LHCN-M2 (cell line): ENCODE results near the gene RNF182. TPM values are rescaled to one million over a fixed set of nuclear protein-coding genes. Genes with fewer than 3 reads are reported as not detected.
"Not testable (repeated sequence)": the region's sequence is repeated elsewhere in the genome, so short reads cannot be mapped to it uniquely, and the experiment has no call there.

ENCODE experiments used
- DNase-seq: peaks from one replicate; pipeline ENCODE4 v3.0.0-alpha.2; 2012; ENCODE audit warnings: low read depth
- total RNA-seq: library from RNA; depleted of rRNA; stranded (reverse); fragments of >200 nt; gene quantifications from 2 replicates; pipeline ENCODE4 v1.2.3, GENCODE V29; 2014

The RNF182 gene
- total RNA-seq, 1 experiment from 2014 or later: 2.1 TPM

GRCh38 chr6:13965582-13966127 is 40.9 kb downstream of the RNF182 start:
- DNase-seq: no peak

- DNase-seq: no peak
Observed at GRCh38 chr6:13971303-13971702, 46.6 kb downstream of the RNF182 start.

GRCh38 chr6:13972602-13973001 is 47.9 kb downstream of the RNF182 start:
- DNase-seq: not testable (repeated sequence)

- not testable (repeated sequence) for DNase-seq
Observed at GRCh38 chr6:13973422-13973821, 48.7 kb downstream of the RNF182 start.

- DNase-seq: no peak
Observed at GRCh38 chr6:13978102-13978640, 53.4 kb downstream of the RNF182 start.

GRCh38 chr6:13978787-13979186 is 54.0 kb downstream of the RNF182 start:
- DNase-seq: no peak

GRCh38 chr6:13979284-13980171 is 54.8 kb downstream of the RNF182 start:
- DNase-seq: no peak

GRCh38 chr6:13980534-13980933 is 55.8 kb downstream of the RNF182 start:
- DNase-seq: no peak

- DNase-seq: no peak
Observed at GRCh38 chr6:13985663-13986325, 61.0 kb downstream of the RNF182 start.

GRCh38 chr6:13986700-13987399 is 62.1 kb downstream of the RNF182 start:
- DNase-seq: no peak

GRCh38 chr6:13987400-13987865 is 62.7 kb downstream of the RNF182 start:
- DNase-seq: no peak

- DNase-seq: no peak
Observed at GRCh38 chr6:13988049-13988738, 63.4 kb downstream of the RNF182 start.

GRCh38 chr6:13988908-13989307 is 64.2 kb downstream of the RNF182 start:
- DNase-seq: no peak

GRCh38 chr6:13989496-13990144 is 64.9 kb downstream of the RNF182 start:
- DNase-seq: no peak

GRCh38 chr6:13990796-13991195 is 66.0 kb downstream of the RNF182 start:
- DNase-seq: no peak

- no peak for DNase-seq
Observed at GRCh38 chr6:13991393-13991792, 66.6 kb downstream of the RNF182 start.

- DNase-seq: peak; percentile 73
Observed at GRCh38 chr6:13992417-13993055, 67.8 kb downstream of the RNF182 start.

- no peak for DNase-seq
Observed at GRCh38 chr6:13993416-13993815, 68.7 kb downstream of the RNF182 start.

GRCh38 chr6:13998356-13998755 is 73.6 kb downstream of the RNF182 start:
- DNase-seq: no peak

- peak; percentile 24 for DNase-seq
Observed at GRCh38 chr6:14000901-14001300, 76.1 kb downstream of the RNF182 start.
